ENCODE measurements around the gene DGKQ.
"Not testable (repeated sequence)": the region's sequence is repeated elsewhere in the genome, so short reads cannot be mapped to it uniquely, and the experiment has no call there.

DGKQ gene

DNA sequence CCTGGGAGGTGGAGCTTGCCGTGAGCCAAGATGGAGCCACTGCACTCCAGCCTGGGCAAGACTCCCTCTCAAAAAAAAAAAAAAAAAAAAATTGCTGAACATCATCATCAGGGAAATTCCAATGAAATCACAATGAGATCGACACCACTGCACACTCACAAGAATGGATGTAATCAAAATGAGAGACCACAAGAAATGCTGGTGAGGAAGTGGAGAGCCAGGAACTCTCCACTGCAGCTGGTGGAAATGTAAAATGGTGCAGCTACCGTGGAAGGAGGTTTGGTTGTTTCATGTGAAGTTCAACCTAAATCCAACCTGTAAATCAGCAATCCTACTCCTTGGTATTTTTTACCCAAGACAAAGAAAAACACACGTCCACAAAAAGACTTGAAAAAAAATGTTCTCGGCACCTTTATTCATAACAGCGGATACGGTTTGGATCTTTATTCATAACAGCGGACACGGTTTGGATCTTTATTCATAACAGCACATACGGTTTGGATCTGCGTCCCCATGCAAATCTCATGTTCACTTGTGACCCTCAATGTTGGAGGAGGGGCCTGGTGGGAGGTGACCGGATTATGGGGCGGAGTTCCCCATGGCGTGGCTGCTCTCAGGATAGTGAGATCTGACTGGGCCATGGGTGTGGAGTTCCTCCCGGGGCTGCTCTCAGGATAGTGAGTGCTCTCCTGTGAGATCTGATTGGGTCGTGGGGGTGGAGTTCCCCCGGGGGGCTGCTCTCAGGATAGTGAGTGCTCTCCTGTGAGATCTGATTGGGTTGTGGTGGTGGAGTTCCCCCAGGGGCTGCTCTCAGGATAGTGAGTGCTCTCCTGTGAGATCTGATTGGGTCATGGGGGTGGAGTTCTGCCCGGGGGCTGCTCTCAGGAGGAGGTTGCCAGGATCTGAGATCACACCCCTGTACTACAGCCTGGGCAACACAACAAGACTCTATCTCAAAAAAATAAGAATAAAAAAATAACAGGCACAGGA, 49.0 kb downstream of the DGKQ start:
- DNase-seq (ENCODE audit: low read depth) = no peak

- DNase-seq (ENCODE audit: low read depth) = no peak
These were observed 51.5 kb downstream of the DGKQ start for GRCh38 chr4:921830-922331.

DNA sequence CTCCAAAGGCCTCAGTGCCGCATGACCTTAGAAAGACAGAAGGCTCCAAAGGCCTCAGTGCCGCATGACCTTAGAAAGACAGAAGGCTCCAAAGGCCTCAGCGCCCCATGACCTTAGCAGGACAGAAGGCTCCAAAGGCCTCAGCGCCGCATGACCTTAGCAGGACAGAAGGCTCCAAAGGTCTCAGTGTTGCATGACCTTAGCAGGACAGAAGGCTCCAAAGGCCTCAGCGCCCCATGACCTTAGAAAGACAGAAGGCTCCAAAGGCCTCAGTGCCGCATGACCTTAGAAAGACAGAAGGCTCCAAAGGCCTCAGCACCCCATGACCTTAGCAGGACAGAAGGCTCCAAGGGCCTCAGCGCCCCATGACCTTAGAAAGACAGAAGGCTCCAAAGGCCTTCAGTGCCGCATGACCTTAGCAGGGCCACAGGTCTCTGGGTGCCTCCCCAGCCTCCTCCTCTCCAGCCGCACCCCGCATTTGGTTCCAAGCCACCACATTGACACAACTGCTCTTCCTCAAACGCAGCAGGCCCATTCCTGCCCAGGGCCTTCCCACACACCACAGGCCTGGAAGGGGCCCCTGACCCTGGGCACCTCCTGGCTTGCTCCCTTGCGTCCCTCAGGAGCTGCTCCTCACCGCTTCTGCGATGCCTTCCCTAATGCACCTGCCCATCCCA, 54.2 kb downstream of the DGKQ start:
- DNase-seq (ENCODE audit: low read depth) = not testable (repeated sequence)

GRCh38 chr4:918591-918990, 54.8 kb downstream of the DGKQ start:
- not testable (repeated sequence) for DNase-seq (ENCODE audit: low read depth)

DNA sequence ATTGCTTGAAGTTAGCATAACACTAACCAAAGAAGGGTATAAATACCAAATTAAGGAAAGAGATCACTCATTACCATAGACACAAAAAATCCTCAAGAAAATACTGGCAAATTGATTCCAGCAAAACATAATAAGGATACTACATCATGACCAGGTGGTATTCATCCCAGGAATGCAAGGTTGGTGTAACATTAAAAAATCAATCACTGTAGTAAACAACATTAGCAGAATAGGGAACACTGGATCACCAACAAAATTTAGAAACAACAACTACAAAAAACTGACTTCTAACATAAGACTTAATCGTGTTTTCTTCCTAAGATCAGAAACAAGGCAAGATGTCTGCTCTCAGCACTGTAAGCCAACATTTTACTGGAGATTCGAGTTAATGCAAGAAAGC, 55.4 kb downstream of the DGKQ start:
- no peak for DNase-seq (ENCODE audit: low read depth)

DNA sequence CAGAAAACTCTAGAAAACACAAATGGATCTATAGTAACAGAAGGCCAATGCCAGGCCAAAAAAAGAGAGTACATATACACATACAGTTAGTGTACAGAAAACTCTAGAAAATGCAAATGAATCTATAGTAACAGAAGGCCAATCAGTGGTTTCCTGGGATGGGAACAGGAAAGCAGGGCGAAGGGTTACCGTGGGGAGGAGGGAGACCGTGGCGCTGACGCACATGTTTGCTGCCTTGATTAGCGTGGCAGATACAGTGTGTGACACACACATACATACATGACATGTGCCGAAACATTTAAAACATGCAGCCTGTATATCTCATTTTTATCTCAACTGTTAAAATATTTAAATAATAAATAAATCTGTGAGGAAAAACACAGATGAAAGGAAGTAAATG, 55.9 kb downstream of the DGKQ start:
- DNase-seq (ENCODE audit: low read depth) = no peak

DNA sequence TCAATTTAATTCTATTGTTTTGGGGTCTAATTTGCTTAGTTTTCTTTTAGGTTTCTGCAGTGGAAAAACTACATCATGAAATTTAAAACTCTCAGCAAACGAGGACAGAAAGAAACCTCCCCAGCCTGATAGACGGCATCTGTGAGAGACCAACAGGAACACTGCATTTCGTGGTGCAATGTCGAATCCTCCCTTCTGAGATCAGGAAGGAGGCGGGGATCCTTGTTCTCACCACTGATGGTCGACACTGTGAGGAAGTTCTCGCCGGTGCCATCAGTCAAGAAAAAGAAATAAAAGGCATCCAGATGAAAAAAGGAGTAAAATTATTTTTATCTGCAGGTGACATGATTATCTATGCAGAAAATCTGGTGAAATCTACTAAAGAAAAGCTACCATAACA, 57.8 kb downstream of the DGKQ start:
- DNase-seq (ENCODE audit: low read depth) = no peak

DNA sequence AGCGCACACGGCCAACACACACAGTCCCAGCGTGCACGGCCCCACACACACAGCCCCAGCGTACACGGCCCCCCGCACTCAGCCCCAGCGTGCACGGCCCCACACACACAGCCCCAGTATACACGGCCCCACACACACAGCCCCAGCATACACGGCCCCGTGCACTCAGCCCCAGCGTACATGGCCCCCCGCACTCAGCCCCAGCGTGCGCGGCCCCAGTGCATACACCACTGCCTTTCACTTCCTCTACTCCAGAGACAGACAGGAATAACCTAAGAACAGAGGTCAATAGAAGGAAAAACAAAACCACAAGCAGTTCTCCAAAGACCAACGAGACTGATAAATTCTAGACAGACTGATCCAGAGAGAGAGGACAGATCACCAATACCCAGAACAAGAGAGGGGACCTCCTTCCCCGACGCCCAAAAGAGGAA, 58.3 kb downstream of the DGKQ start:
- DNase-seq (ENCODE audit: low read depth) = no peak

GRCh38 chr4:914531-914930, 58.8 kb downstream of the DGKQ start:
- DNase-seq (ENCODE audit: low read depth) = no peak

- no peak for DNase-seq (ENCODE audit: low read depth)
These were observed 60.1 kb downstream of the DGKQ start for GRCh38 chr4:913280-913618.

- DNase-seq (ENCODE audit: low read depth) = no peak
These were observed 60.7 kb downstream of the DGKQ start for GRCh38 chr4:912548-913279.

GRCh38 chr4:911871-912490, 61.4 kb downstream of the DGKQ start:
- DNase-seq (ENCODE audit: low read depth) = no peak

- no peak for DNase-seq (ENCODE audit: low read depth)
These were observed 62.1 kb downstream of the DGKQ start for GRCh38 chr4:911221-911751.

DNA sequence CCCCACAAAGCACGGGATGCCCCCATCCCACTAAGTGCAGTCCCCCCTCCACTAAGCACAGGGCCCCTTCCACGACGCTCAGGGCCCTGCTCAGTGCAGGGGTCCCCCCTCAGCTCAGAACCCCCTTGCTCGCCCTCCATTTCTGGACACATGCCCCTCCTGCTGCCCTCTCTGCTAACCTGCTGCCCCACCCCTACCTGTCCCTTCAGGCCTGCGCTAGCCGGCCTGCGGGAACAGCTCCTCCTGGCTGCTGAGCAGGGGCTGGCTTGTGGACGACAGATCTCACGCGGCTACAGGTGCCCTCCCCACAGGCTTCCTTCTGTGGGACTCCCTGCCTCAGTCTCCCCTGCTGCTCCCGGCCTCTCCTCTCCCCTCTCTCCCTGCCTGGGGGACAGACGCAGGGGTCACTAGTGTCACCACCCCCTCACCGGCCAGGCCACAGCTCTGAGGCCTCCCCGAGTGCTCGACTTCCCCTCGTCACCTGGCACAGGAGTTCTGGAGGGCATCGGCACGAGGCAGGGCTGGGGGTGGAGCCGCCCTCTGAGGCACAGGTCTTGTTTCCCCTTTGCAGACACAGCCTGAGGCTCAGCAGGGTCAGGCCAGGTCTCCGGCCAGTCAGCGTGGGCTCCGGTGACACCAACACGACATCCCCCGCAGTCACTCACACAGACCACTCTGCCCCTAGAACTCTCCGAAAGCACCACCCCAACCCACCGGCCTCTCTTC, 62.8 kb downstream of the DGKQ start:
- DNase-seq (ENCODE audit: low read depth) = no peak

GRCh38 chr4:909821-910220, 63.5 kb downstream of the DGKQ start:
- DNase-seq (ENCODE audit: low read depth) = no peak

GRCh38 chr4:909131-909571, 64.2 kb downstream of the DGKQ start:
- no peak for DNase-seq (ENCODE audit: low read depth)
